GM23338 (cell line): Measurements from ENCODE around the gene AKR1C2. TPM values are rescaled to one million over a fixed set of nuclear protein-coding genes. Genes with fewer than 3 reads are reported as not detected.
"Not testable (repeated sequence)": the region's sequence is repeated elsewhere in the genome, so short reads cannot be mapped to it uniquely, and the experiment has no call there.

Experiments used
- ATAC-seq: fragments of 200-7000 bp; cut with Tn5 transposase; 3 replicates; pipeline ENCODE4 v1.9.1; 2020
- DNase-seq: peaks from one replicate; pipeline ENCODE4 v3.0.0-alpha.2; 2015; ENCODE audit warnings: low spot score
- H2AFZ ChIP-seq: fragments of 200-600 bp; sonication (generic); 2 replicates; pipeline ENCODE4 v1.8.0; 2016; ENCODE audit warnings: antibody characterized with exemption, mild to moderate bottlenecking, moderate library complexity
- H3F3A ChIP-seq: fragments of 200-600 bp; sonication (generic); replicated peaks from 2 replicates; pipeline ENCODE4 v1.8.0; 2017; ENCODE audit warnings: antibody characterized with exemption, mixed run types, low read depth
- H3K27ac ChIP-seq: fragments of 200-600 bp; sonication (generic); 2 replicates; pipeline ENCODE4 v1.6.1; 2016; ENCODE audit warnings: low read depth
- H3K27me3 ChIP-seq: fragments of 200-600 bp; sonication (generic); 2 replicates; pipeline ENCODE4 v1.8.0; 2016; ENCODE audit warnings: mild to moderate bottlenecking, mixed run types, moderate library complexity; ENCODE audit not compliant: insufficient read depth
- H3K36me3 ChIP-seq: fragments of 200-600 bp; sonication (generic); 2 replicates; pipeline ENCODE4 v1.8.0; 2016; ENCODE audit warnings: mild to moderate bottlenecking; ENCODE audit not compliant: insufficient read depth
- H3K4me1 ChIP-seq: fragments of 200-600 bp; sonication (generic); 2 replicates; pipeline ENCODE4 v1.8.0; 2016; ENCODE audit warnings: mild to moderate bottlenecking, moderate library complexity; ENCODE audit not compliant: insufficient read depth
- H3K4me2 ChIP-seq: fragments of 200-600 bp; sonication (generic); 2 replicates; pipeline ENCODE4 v1.7.1; 2017; ENCODE audit warnings: mixed run types
- H3K4me3 ChIP-seq: fragments of 200-600 bp; sonication (generic); 2 replicates; pipeline ENCODE4 v1.6.1; 2016; ENCODE audit warnings: mixed run types
- H3K79me2 ChIP-seq: fragments of 200-600 bp; sonication (generic); replicated peaks from 2 replicates; pipeline ENCODE4 v1.8.0; 2017; ENCODE audit warnings: mild to moderate bottlenecking; ENCODE audit not compliant: insufficient read depth
- H3K9me2 ChIP-seq: fragments of 200-600 bp; sonication (generic); 2 replicates; pipeline ENCODE4 v1.8.0; 2017; ENCODE audit not compliant: insufficient read depth
- H4K20me1 ChIP-seq: fragments of 200-600 bp; sonication (generic); replicated peaks from 2 replicates; pipeline ENCODE4 v1.8.0; 2017; ENCODE audit warnings: mild to moderate bottlenecking; ENCODE audit not compliant: insufficient read depth
- H3K27ac Mint-ChIP-seq: 2 replicates; pipeline ENCODE4 v1.8.0; 2020; ENCODE audit warnings: inconsistent platforms, mild to moderate bottlenecking, moderate library complexity, mixed read lengths
- H3K27me3 Mint-ChIP-seq: 3 replicates; pipeline ENCODE4 v1.8.0; 2022; ENCODE audit warnings: low read depth, mild to moderate bottlenecking, moderate library complexity, mixed read lengths, inconsistent platforms; ENCODE audit not compliant: insufficient read depth, poor library complexity
- H3K36me3 Mint-ChIP-seq: 3 replicates; pipeline ENCODE4 v1.8.0; 2021; ENCODE audit warnings: low read depth, mild to moderate bottlenecking, inconsistent platforms, moderate library complexity, mixed read lengths
- H3K4me1 Mint-ChIP-seq: 3 replicates; pipeline ENCODE4 v1.8.0; 2020; ENCODE audit warnings: mild to moderate bottlenecking, inconsistent platforms, mixed read lengths
- H3K4me3 Mint-ChIP-seq: 3 replicates; pipeline ENCODE4 v1.8.0; 2021; ENCODE audit warnings: moderate library complexity, mild to moderate bottlenecking, inconsistent platforms, mixed read lengths
- H3K9me3 Mint-ChIP-seq: 3 replicates; pipeline ENCODE4 v1.8.0; 2020; ENCODE audit warnings: moderate library complexity, mild to moderate bottlenecking, inconsistent platforms, mixed read lengths
- JUNB ChIP-seq: IDR thresholded peaks from one replicate; pipeline ENCODE4 v1.6.1; 2016; ENCODE audit warnings: antibody characterized with exemption; ENCODE audit not compliant: unreplicated experiment
- POLR2AphosphoS5 ChIP-seq: IDR thresholded peaks from 2 replicates; pipeline ENCODE4 v1.6.1; 2016; ENCODE audit warnings: antibody characterized with exemption, low read depth
- REST ChIP-seq: IDR thresholded peaks from one replicate; pipeline ENCODE4 v1.6.1; 2018; ENCODE audit warnings: antibody characterized with exemption; ENCODE audit not compliant: unreplicated experiment
- STAT1 ChIP-seq: IDR thresholded peaks from one replicate; pipeline ENCODE4 v1.6.1; 2016; ENCODE audit warnings: antibody characterized with exemption; ENCODE audit not compliant: unreplicated experiment
- ZNF331 ChIP-seq: fragments of 250-450 bp; sonication (Bioruptor Pico); IDR thresholded peaks from 2 replicates; pipeline ENCODE4 v1.5.0; 2020; ENCODE audit warnings: low read depth, mild to moderate bottlenecking, moderate library complexity
- polyA plus RNA-seq: library from polyadenylated mRNA; unstranded; fragments of >200 nt; fragmentation: Nextera tagmentation; extraction: Ambion mirVana; gene quantifications from 2 replicates; pipeline ENCODE4 v1.2.1, GENCODE V29; 2016
- total RNA-seq: library from RNA; depleted of rRNA; stranded (reverse); fragments of >200 nt; shearing (Covaris generic); gene quantifications from 2 replicates; pipeline ENCODE4 v1.2.3, GENCODE V29; 2014

Gene AKR1C2
- total and polyA plus RNA-seq, 2 experiments from 2014 or later: 0.35 to 0.86 TPM

GRCh38 chr10:4961558-4961957 is 42.1 kb downstream of the AKR1C2 start:
- H3K27ac Mint-ChIP-seq, H3F3A ChIP-seq, ATAC-seq, H4K20me1 ChIP-seq, H3K27ac ChIP-seq, H3K4me3 ChIP-seq, H3K36me3 Mint-ChIP-seq, H3K9me3 Mint-ChIP-seq, H3K4me3 Mint-ChIP-seq, H3K4me2 ChIP-seq, H3K27me3 Mint-ChIP-seq, H3K4me1 ChIP-seq, H3K27me3 ChIP-seq, H3K4me1 Mint-ChIP-seq, H3K36me3 ChIP-seq, H3K79me2 ChIP-seq, H2AFZ ChIP-seq, H3K9me2 ChIP-seq, DNase-seq: not testable (repeated sequence)

GRCh38 chr10:4956955-4957645 is 46.6 kb downstream of the AKR1C2 start:
- H3K4me3 Mint-ChIP-seq, H4K20me1 ChIP-seq, H3K4me3 ChIP-seq, H3K27me3 Mint-ChIP-seq, H3K4me1 ChIP-seq, H2AFZ ChIP-seq, ATAC-seq, H3K27me3 ChIP-seq, H3K4me1 Mint-ChIP-seq, H3K36me3 Mint-ChIP-seq, H3K9me3 Mint-ChIP-seq, DNase-seq, H3K9me2 ChIP-seq, H3K27ac ChIP-seq, H3F3A ChIP-seq, H3K4me2 ChIP-seq, H3K79me2 ChIP-seq, H3K36me3 ChIP-seq, H3K27ac Mint-ChIP-seq: not testable (repeated sequence)

GRCh38 chr10:4956088-4956487 is 47.6 kb downstream of the AKR1C2 start:
- not testable (repeated sequence) for H3K27me3 Mint-ChIP-seq, H3K4me3 ChIP-seq, H3K4me2 ChIP-seq, H3K27ac Mint-ChIP-seq, H4K20me1 ChIP-seq, H3K4me1 ChIP-seq, H3K27me3 ChIP-seq, H3K4me1 Mint-ChIP-seq, DNase-seq, H3K9me3 Mint-ChIP-seq, H2AFZ ChIP-seq, H3K79me2 ChIP-seq, H3K27ac ChIP-seq, H3K9me2 ChIP-seq, H3K36me3 Mint-ChIP-seq, H3K36me3 ChIP-seq, ATAC-seq, H3K4me3 Mint-ChIP-seq, H3F3A ChIP-seq

- Histone ChIP-seq H3K4me2 (no peak overlapping the region), H3F3A (no peaks in the 10 kb centered on the region), H3K27ac (no peak overlapping the region), H3K27me3 (no peaks in the 10 kb centered on the region), H3K4me3 (no peak overlapping the region), H3K4me1 (peaks cover 3% of the 10 kb centered on the region; the same call in 1 of the 2 replicates), H4K20me1 (no peaks in the 10 kb centered on the region), H3K36me3 (no peaks in the 10 kb centered on the region), H2AFZ (no peak overlapping the region), H3K79me2 (no peaks in the 10 kb centered on the region), H3K9me2 (peaks cover 14% of the 10 kb centered on the region; the same call in 1 of the 2 replicates)
- Mint-ChIP-seq H3K4me3 (no peak overlapping the region), H3K4me1 (peaks cover 8% of the 10 kb centered on the region; the same call in 2 of the 3 replicates), H3K27ac (no peak overlapping the region), H3K27me3 (no peaks in the 10 kb centered on the region), H3K9me3 (no peaks in the 10 kb centered on the region), H3K36me3 (no peaks in the 10 kb centered on the region)
- no peak for DNase-seq
- no peak for ATAC-seq
- no peak for TF ChIP-seq POLR2AphosphoS5
- TF ChIP-seq ZNF331: no peak
- TF ChIP-seq JUNB: no peak
- TF ChIP-seq STAT1: no peak
- no peak for TF ChIP-seq REST
Measured at GRCh38 chr10:4953405-4953804, 50.3 kb downstream of the AKR1C2 start.
